ENCODE data around the gene ZNF556.
"Not testable (repeated sequence)": the region's sequence is repeated elsewhere in the genome, so short reads cannot be mapped to it uniquely, and the experiment has no call there.

The ZNF556 gene

DNA sequence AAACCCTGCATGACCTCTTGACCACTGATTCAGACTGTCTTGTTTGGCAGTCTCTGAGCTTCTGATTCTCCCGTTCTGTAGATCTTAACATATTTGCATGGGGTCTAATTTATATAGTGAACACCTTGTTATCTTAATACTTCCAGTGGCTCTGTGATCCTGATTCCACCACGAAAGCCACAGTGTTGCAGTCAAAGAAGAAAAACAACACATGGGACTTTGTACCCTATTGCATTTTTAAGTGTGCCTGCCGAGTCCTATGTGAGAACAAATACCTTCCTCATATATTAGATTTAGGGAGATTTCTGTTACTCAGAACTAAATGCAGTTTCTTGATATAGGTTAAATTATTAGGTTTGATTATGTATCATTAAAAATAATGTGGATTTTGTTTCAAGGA lies 12.3 kb upstream of the ZNF556 start:
- no peak for DNase-seq

DNA sequence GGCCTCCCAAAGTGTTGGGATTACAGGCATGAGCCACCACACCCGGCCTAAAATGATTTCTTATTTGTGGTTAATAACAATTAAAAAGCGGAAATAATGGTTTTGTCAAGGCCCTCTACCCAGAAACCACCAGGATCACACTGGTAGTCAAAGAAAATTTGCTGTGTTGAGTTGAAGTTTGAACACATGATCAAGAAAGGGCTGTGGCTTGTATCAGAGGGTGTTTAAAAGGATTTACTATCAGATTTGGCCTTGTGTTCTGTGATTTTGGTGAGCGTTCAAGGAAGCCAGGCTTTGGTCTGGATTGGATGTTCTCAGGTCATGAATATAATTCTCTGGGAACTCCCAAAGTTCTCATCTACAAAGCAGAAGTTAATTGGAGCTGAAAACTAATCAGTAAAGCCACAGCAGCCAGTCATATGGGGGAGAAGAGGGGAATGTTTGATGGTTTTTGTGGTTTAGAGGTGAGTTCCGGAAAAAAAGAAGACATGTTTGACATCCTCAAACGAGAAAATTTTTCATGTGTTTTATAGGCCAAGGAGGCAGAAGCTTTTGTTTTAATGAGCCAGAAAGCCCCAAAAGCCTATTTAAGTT lies 10.6 kb upstream of the ZNF556 start:
- no peak for DNase-seq

DNA sequence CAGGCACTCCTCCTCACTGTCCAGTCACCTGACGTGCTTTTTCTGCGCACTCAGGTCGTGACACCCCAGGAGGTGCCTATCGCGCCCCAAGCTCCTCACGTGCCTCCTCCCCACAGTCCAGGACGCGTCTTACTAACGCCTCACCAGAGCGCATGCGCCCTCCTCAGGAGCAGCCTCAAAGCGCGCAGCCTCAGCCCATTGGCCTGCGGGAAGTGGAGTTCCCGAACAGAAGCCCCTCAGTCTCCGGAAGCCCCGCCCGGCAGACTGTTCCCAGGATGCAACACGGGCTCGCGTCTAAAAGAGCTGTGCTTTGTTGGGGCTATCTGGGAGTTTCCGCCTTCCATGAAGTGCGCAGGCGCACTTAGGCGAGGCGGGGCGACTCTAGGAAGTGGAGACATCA lies 8.3 kb upstream of the ZNF556 start:
- no peak for DNase-seq

DNA sequence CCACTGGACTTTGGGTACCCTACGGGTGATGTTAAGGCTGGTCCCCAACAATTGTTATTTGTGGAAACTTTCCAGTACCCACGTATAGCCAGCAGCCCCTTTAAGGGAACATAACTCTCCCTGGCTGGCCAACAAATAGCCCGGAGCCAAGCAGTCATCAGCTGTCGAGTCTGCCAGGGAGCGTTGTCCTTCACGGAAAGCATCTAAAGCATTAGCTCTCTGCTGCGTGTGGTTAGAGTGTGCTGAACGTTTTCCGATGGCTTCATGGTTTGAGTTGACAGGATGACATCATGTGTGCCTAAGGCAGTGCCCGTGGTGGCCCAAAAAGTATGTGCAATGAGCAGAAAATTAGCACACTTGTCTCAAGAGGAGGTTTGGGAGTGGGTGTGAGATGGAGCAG lies 3.3 kb upstream of the ZNF556 start:
- DNase-seq: no peak

DNA sequence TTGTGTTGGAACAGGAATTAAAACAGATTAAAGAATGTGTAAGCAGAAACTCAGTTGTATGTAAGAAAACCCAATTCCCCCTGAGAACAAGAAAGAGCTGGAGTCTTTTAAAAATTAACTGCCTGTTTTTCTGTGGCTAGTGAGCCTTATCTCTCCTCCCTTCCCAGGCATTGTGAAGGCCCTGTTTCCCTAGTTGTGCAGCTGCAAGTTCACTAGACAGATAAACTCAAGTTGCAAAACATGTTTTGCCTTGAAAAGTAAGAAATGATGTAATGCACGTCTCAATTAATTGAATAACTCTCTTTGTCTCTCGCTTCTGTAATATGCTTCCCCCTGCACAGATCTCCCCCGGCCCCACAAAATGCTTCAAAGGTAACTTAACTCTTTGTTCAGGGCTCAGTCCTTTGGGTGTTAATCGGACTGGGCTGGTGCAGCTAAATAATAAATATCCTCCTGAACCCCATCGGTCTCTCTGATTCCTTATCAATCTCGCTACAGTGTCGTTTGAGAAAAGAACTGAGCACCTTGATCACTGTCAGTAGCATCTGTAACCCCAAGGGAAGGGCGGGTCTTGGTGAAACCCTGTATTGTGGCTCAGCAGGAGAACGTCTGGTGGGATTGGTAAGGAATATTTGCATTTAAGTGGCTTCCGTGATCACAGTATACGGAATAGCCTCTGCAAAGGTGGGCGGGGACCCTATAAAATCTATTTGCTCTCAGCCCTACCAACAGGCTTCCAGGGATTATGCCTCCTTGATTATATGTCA lies 1.6 kb upstream of the ZNF556 start:
- DNase-seq: no peak

DNA sequence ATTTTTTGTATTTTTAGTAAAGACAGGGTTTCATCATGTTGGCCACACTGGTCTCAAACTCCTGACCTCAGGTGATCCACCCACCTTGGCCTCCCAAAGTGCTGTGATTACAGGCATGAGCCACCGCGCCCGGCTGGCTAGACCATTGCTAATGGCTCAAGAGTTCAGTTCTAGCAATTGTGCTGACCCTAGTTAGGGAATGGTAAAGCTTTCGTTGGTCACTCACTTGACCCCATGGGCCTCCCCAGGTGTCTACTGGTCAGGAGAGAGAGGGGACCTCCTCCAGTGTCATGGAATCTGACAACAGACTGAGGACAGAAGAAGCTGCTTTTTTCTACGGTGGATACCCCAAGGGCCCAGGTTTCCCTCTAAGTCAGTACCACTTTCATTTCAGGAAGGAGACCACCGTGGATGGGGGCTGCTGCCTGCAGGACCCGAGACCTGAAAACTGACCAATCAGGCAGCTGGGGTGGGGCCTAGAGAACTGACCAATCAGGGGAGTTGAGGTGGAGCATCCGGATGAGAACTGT lies 575 bp upstream of the ZNF556 start:
- DNase-seq: no peak

DNA sequence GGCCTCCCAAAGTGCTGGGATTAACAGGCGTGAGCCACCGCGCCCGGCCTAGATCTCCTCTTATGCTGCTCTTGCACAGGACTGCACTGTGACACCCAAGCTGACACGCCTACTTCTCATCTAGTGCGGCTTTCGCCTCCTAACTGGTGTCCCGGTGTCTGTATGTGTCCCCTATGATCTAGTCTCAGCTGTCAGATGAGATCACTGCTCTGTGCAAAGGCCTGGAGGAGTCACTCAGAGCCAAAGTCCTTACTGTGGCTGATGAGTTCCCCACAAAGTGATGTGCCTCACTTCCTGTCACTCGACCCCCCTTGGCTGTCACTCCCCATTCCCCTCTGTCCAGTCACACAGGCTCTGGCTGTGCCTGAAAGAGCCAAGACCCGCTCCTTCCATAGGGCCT lies 2.5 kb downstream of the ZNF556 start:
- DNase-seq: no peak

DNA sequence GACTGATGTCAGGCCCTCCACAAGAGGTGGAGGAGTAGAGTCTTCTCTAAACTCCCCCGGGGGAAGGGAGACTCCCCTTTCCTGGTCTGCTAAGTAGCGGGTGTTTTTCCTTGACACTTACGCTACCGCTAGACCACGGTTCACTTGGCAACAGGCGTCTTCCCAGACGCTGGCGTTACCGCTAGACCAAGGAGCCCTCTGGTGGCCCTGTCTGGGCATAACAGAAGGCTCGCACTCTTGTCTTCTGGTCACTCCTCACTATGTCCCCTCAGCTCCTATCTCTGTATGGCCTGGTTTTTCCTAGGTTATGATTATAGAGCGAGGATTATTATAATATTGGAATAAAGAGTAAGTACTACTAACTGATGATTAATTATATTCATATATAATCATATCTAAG lies 5.0 kb downstream of the ZNF556 start:
- DNase-seq: peak in 1 of 4 experiments; percentile 10

DNA sequence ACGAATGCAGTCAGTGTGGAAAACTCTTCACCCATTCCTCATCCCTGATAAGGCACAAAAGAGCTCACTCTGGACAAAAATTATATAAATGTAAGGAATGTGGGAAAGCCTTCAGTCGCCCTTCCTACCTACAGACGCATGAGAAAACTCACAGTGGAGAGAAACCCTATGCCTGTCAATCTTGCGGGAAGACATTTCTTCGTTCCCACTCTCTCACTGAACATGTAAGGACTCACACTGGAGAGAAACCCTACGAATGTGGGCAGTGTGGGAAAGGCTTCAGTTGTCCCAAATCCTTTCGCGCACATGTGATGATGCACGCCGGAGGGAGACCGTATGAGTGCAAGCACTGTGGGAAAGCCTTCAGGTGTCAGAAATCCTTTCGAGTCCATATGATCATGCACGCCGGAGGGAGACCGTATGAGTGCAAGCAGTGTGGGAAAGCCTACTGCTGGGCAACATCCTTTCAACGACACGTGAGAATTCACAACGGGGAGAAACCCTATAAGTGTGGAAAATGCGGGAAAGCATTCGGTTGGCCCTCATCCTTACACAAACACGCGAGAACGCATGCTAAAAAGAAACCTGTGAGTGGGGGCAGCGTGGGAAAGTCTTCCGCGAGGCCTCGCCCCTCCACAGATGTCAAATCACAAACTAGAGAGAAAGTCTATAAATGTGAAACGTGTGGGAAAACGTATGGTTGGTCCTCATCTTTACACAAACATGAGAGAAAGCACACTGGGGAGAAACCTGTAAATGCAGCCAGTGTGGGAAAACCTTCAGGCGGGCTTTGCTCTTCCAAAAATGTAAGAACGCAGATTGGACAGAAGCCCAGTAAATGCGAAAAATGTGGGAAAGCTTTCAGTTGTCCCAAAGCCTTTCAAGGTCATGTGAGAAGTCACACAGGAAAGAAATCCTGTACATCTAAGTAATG lies 10.5 kb downstream of the ZNF556 start:
- no peak for DNase-seq

DNA sequence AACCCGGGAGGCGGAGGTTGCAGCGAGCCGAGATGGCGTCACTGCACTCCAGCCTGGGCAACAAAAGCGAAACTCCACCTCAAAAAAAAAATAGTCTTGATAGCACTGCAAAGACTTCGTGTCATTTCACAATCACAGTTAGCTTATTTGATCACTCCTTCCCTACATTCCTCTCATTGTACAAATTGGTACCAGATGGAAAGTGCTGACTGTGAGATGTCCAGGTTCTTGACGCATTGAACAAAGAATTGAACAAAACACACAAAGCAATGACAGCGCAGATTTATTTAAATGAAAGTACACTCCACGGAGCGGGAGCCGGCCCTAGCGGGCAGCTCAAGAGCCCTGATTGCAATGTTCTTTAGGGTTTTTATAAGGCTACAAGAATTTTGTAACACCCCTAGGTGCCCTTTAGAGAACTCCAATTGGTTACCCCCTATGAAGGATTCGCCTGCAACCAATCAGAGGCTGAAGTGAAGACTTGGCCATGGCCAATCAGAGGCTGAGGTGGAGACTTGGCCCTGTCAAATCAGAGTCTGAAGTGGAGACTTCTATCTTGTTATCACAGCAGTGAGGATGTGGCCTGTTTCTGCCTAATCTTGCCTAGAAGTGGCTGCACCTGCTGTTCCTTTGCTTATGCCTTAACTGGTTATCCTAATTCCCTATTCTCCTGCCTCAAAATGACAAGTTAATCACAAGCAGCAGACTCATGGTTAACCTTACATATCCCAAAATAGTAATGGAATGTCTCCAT lies 16.7 kb downstream of the ZNF556 start:
- no peak for DNase-seq

DNA sequence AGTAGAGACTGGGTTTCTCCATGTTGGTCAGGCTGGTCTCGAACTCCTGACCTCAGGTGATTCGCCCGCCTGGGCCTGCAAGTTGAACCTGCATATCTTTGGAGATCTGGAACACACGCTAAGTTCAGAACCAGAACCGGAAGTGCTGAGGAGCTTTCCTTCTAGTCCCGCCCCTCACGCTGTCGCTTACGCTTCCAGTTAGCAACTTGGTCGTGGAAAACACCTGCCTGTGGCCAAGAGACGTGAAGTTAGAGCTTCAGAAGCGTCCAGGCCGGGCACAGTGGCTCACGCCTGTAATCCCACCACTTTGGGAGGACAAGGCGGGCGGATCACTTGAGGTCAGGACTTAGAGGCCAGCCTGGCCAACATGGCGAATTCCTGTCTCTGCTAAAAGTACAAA lies 18.6 kb downstream of the ZNF556 start:
- DNase-seq: no peak

DNA sequence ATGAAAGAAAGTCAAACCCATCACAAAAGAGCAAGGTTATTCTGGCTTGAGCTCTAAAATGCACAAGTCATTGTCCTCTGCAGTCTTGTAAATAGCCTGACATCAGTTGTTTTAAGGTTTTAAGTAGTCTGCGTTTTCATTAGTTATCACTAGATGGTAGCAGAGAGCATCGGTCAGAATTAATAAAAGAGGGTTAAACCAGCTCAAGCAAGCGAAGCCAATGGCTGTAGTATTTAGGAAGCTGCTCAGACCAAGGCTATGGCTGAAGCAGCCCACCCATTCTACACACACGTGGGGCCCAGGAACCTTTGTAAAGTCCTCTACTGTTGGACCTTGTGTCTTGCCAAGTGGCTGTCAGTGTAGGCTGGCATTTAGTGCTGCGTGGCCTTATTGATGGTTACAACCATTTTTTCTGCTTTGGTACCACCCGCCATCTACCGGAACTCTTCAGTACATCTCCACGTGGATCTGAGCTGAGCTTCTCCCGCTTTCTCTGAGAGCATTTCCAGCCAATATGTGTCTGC lies 20.3 kb downstream of the ZNF556 start:
- no peak for DNase-seq

DNA sequence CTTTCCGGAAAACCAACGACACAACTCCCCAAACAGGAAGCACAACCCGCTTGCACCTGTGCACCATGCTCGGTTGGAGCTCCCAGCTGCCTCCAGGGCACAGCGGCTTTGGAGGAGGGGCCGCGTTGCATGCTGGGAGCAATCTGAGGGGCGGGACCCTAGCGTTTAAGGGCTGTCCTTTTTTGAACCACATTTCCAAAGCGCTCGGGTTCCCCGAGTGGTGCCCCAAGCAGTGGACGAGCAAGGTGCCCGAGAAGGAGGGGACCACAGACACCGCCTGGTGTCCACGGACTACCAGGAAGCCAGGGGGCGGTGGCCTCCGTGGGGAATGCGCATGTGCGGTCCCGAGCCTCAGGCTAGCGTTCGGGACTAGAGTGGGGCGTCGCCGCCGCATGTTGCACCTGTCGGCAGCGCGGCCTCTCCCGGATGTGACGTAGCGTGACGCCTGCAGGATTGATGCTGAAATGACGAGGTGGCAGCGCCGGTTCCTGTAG lies 21.6 kb downstream of the ZNF556 start:
- DNase-seq: peak; percentile 14 to 36 (median 23)

DNA sequence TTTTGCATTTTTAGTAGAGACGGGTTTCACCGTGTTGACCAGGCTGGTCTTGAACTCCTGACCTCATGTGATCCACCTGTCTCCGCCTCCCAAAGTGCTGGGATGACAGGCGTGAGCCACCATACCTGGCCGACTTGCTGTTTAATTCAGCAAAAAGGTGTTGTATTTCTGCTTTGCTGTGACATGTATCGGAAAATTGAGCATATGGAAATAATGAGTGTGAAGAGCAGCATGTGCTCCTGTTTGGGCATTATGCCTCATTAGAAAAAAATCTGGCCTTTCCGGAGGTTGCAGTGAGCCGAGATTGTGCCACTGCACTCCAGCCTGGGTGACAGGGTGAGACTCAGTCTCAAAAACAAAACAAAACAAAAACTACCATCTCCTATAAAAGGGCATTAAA lies 23.4 kb downstream of the ZNF556 start:
- not testable (repeated sequence) for DNase-seq

DNA sequence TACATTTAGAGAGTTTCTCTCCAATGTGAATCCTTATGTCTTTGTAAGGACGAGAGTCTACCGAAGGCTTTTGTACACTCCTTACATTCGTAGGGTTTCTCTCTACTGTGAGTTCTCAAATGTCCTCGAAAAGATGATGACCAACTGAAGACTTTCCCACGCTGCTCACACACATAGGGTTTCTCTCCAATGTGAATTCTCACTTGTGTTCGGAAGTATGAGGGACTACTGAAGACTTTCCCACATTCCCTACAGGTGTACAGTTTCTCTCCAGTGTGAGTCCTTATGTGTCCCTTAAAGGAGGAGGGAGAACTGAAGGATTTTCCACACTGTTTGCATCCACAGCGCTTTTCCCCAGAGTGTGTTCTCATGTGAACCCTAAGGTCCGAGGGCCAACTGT lies 29.6 kb downstream of the ZNF556 start:
- no peak for DNase-seq

DNA sequence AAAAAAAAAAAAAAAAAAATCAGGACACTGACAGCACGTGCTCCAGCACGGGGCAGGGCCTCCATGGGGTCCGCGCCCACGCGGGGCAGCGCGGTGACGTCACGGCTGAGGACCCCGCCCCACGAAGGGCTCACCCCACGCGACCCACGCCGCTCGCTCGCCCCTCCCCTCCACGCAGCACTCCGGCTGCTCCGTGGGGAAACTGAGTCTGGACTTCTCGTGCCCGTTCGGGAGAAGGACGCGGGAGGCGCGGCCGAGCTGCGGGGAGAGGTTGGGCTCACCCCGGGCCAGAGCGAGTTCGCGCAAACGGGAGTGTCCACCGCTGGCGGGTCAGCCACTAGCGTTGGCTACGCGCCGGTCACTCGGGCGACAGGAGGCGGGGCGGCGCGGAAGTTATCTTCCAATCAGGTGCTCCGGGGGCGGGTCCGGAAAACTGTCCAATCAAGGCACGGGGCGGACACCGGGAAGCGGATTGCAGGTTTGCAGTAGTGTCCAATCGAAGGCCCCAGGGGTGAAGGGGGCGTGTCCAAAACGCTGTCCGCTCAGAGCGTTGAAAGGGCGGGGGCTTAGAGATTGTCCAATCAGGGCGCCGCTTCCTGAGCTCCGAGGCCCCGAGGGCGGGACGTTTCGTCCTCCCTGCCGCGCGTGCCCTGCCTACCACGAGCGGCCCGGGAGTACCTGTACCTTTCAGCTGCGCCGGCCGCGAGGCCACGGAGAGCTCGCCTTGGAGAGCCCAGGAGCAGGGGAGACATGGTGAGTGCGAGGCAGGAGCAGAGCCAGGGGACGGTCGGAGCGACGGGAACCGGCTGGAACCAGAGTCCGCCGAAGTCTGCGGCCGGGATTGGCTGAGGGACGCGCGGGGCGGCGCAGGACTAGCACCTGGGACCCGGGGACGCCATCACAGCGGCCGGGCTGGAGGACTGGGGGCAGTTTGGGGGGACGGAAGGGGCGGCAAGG lies 33.4 kb downstream of the ZNF556 start, which contains the start of gene ZNF57:
TSS of gene ZNF57 (plus strand) at position 633 of the 957 bp plus-strand sequence. CDS start at position 751, 118 bp downstream.
- DNase-seq: peak; percentile 92 to 97 (median 94)

DNA sequence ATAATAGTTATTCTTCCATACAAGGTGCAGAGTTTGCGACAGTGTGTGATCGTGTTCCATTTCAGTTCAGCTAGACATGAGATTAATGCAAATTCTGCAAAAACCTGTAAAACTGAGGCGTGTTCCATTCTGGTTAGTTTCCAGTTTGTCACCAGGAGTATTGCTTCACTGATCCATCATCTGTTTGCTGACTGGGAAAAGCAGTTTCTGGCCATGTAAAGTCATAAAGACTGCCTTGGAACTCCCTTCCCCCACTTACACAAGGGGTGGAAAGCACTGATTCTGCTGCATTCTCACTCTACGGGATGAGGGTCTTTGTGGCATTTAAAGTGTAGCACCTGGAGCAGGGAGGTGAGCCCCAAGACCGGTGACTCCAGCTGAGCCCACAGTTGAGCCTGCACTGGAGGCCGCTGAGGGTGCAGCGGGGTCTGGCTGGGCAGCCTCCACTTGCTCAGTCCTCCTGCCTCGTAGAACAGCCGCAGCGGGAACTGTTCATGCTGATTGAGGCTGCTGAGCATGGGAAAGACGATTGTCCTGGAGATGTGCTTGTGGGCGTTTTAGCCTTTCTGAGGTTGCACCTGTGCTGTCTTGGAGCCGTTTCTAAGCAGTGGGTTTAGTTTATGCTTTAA lies 35.6 kb downstream of the ZNF556 start:
- DNase-seq: no peak

DNA sequence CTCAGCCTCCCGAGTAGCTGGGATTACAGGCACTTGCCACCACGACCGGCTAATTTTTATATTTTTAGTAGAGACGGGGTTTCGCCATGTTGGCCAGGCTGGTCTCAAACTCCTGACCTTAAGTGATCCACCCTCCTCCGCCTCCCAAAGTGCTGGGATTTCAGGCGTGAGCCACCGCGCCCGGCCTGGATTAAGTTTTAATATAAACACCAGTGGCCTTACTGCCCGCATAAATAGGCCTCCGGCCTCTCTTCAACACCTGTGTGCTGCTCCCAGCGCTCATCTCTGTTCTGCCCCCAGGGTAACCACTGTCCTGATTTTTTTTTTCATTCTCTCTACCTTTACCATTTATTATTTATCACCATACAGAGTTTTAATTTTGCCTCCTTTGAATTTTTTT lies 36.2 kb downstream of the ZNF556 start:
- DNase-seq: not testable (repeated sequence)

DNA sequence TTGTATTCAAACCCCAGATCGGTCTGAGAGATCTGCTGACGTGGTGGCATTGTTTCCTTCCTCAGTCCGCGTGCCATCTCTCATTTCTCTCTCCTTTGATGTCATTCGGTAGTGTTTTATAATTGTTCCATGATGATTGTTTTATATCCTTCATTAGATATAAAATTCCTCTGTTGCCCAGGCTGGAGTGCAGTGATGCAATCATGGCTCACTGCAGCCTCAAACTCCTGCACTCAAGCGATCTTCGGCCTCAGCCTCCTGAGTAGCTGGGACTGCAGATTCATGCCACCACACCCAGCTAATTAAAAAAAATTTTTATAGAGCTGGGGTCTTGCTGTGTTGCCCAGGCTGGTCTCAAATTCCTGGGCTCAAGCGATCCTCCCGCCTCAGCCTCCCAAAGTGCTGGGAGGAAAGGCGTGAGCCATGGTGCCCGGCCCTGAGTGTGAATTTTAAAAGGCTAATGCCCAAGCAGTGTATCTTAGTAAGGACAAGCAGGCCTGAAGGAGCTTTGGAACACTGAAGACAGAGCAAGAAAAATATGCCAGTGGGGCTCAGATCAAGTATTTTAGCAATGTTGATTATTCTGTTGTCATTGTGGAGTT lies 38.9 kb downstream of the ZNF556 start:
- DNase-seq: no peak

DNA sequence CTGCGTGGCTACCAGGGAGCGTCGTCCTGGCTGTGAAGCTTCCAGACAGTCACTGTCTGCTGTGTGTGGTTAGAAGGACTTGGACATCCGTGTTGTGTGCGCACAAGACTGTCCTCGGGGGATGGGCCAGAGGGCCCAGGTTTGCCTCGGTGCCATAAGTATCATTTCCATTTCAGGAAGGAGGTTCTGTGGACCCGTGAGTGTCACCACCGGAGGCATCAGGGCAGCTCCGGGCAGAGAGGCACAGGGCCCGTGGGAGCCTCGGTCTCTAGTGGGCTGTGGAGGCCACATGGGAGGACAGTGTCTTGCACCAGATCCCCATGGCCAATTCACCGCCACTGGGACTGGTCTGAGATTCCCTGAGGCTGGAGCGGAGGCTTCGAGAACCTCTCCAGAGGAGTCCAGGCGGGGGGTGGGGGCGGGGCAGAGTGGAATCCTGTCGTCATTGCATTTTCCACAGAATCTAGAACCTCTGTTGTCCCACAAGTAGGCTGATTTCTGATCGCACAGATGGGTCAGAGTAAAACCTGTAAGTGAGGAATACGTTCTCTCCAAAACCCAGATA lies 39.6 kb downstream of the ZNF556 start:
- DNase-seq: no peak

All from activated CD4-positive, CD25-positive, alpha-beta regulatory T cell (primary cell).